Measurements from ENCODE around the gene EMP3.

- TF ChIP-seq POLR2A (IDR thresholded peaks at IDR 0.05; ENCODE audit: low read depth, low read length) (no peak), TAF1 (IDR thresholded peaks at IDR 0.05; ENCODE audit: borderline replicate concordance, low read depth, low read length) (no peak), POLR2AphosphoS5 (IDR thresholded peaks at IDR 0.05; ENCODE audit: low read depth, low read length) (no peak)
Measured at GRCh38 chr19:48296963-48297734, 28.2 kb upstream of the EMP3 start.
